TTC549 (cell line): ENCODE results near the gene HASPIN.
"Not testable (repeated sequence)": the region's sequence is repeated elsewhere in the genome, so short reads cannot be mapped to it uniquely, and the experiment has no call there.

Experiments used
- FAIRE-seq: peaks from 2 replicates; lab custom pipeline; 2012; peaks lifted over from hg19 to GRCh38; lab: Jason Lieb, UNC

HASPIN gene

GRCh38 chr17:3697103-3697476 is 26.6 kb upstream of the HASPIN start:
- no peak for FAIRE-seq

DNA sequence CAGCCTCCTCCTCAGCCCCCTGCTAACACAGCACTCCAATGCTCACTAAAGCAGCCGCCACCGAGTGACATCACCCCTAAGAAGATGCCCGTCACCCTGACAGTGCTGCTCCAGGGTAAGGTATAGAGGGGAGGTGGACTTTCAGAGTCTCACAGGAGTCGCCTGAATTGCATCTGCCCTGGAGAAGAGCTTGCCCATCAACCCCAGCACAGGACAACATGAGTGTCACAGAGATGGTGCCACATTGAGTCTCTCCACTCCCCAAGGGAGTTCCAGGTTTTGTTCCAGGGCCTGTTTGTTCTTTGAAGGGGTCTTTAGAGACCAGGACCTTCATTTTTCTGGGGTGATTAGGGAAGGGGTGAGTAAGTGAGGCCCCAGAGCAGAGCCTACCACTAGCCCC is 25.6 kb upstream of the HASPIN start:
- FAIRE-seq = no peak

GRCh38 chr17:3699951-3700350 is 23.8 kb upstream of the HASPIN start:
- FAIRE-seq = no peak

- FAIRE-seq = not testable (repeated sequence)
Observed at GRCh38 chr17:3702041-3702539, 21.6 kb upstream of the HASPIN start.

- FAIRE-seq = no peak
Observed at GRCh38 chr17:3704931-3705717, 18.6 kb upstream of the HASPIN start.

DNA sequence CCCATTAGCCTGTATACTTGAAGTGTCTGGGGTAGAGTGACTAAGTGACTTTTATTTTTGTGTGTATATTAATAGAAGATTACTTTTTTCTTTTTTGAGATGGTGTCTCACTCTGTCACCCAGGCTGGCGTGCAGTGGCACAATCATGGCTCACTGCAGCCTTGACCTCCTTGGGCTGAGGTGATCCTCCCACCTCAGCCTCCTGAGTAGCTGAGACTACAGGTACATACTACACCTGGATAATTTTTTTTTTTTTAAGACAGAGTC is 18.1 kb upstream of the HASPIN start:
- not testable (repeated sequence) for FAIRE-seq

DNA sequence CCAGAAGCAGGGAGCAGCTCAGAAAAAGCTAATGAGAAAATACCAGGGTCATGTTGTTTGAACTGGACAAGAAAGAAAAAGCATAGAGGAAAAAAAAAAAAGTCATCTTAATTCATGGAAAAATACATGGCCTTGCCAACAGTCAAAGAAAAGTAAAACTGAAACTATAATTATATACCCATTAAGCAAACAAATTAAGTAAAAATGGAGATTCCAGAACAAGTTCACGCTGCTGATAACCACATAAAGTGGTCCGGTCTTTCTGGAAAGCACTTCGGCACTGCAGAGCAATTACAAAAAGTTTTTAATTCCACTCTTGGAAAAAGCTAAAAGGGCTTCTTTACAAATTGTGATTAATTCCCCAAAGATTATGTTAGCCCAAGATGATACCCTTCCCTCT is 15.3 kb upstream of the HASPIN start:
- FAIRE-seq = no peak

DNA sequence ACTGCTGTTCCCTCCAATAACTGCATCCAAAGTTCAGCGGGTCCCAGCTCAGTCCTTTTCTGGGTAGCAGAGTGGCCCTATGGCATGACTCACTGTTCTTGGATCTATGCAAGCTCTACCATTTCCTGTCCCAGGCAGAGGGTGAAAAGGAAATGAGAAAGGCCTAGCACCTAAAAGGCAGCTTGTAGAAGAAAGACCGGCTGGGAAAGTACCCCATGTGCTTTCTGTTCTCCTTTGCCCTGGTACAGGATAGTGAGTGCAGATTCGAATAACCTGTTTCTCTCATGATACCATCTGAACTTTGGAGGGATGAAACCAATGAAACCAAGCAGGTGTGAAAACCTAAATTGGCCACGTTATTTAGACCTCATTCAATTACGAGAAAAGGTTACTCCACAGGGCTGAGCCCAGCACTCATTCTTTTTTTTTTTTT is 12.7 kb upstream of the HASPIN start:
- no peak for FAIRE-seq

GRCh38 chr17:3712811-3713463 is 10.8 kb upstream of the HASPIN start:
- FAIRE-seq = no peak

DNA sequence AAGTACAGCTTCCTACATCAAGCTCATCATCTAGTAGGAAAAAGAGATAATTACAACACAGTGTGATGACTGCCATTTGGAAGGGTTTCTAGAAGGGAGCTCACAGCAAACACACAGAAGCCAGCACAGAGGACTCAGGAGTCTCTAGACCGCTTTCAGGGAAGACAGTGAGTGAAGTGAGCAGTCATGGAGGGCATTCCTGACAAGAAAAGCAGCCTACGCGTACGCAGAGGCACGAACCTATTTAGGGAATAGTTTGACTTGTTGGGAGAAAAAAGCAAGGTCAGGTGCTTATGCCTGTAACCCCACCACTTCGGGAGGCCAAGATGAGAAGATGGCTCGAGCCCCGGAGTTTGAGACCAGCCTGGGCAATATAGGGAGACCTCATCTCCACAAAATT is 8.4 kb upstream of the HASPIN start:
- FAIRE-seq = no peak

DNA sequence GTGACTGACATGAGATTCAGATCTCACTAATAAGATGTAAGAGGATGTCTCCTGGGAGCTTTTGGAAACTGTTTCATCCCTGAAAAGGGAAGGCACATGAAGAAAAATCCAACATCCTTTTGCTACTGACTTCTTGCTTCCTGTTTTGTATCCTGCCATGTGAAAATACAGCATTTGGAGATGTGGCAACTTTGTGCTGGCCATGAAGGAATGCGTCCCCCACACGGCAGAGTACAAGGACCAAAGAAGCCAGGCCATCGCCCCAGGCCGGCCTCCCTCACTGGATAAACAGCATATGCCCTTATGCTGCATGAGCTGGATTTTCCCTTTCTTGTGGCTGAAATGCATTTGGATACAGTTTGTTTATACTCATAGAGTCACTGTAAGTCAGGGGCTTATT is 5.5 kb upstream of the HASPIN start:
- FAIRE-seq = no peak

GRCh38 chr17:3719265-3719664 is 4.4 kb upstream of the HASPIN start:
- no peak for FAIRE-seq

DNA sequence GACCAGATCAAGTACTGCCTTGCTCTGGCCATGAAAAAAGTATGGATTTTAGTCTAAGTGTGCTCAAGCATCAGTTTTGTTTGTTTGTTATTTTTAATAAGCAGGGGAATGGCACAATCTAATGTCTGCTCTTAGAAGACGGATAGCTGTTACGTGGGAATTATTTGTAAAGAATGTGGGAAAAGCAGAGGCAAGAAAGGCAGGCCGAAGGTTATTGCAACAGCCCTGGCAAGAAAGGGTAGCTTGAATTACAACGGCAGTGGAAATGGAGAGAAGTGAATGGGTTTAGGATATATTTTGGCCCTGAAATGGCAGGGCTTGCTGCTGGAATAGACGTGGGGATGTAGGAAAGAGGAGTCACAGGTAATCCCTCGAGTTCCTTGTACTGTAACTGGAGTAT is 987 bp upstream of the HASPIN start:
- no peak for FAIRE-seq

- FAIRE-seq = no peak
Observed at GRCh38 chr17:3723188-3723555, 531 bp upstream of the HASPIN start.

DNA sequence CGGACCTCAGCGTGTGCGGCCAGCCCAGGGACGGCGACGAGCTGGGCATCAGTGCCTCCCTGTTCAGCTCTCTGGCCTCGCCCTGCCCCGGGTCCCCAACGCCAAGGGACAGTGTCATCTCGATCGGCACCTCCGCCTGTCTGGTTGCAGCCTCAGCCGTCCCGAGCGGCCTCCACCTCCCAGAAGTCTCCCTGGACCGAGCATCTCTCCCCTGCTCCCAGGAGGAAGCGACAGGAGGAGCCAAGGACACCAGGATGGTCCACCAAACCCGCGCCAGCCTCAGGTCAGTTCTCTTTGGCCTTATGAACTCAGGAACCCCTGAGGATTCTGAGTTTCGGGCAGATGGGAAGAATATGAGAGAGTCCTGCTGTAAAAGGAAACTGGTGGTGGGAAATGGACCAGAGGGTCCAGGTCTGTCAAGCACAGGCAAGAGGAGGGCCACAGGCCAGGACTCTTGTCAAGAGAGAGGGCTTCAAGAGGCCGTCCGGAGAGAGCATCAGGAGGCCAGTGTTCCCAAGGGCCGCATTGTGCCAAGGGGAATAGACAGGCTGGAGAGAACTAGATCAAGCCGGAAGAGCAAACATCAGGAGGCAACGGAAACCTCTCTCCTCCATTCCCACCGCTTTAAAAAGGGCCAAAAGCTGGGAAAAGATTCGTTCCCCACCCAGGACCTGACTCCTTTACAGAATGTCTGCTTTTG is 825 bp downstream of the HASPIN start:
- no peak for FAIRE-seq

GRCh38 chr17:3727041-3727440 is 3.3 kb downstream of the HASPIN start:
- FAIRE-seq = no peak

GRCh38 chr17:3728099-3728498 is 4.4 kb downstream of the HASPIN start:
- not testable (repeated sequence) for FAIRE-seq

- FAIRE-seq = no peak
Observed at GRCh38 chr17:3729881-3730280, 6.2 kb downstream of the HASPIN start.

GRCh38 chr17:3730881-3731429 is 7.3 kb downstream of the HASPIN start:
- FAIRE-seq = no peak

DNA sequence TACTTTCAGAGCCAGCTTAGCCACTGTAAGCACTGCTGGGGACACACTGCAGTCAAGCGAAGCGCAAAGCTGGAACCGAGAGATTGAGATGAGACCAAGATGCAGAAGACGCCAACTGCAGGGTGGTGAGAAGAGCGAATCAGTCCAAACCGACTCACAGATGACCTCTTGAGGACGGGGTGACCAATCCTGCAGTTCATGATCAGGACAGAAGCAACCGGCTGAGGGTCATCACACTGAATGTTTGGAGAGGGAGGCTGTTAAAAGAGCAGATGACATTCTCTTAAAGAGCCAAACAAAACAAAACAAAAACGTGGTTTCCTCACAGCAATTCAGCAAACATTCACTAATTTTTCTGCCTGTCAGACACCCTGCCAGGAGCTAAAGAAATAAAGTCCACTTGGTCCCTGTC is 8.5 kb downstream of the HASPIN start:
- FAIRE-seq = no peak

DNA sequence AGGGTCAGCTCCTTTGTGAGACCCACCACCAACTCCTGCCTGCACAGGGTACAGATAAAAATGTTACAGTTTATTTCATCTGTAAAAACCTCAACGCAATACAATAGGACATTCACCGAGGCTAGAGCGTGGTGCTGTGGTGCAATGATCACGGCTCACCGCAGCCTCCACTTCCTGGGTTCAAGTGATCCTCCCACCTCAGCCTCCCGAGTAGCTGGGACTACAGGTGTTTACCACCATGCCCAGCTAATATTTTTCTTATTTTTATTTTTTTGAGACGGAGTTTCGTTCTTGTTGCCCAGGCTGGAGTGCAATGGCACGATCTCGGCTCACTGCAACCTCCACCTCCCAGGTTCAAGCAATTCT is 11.2 kb downstream of the HASPIN start:
- FAIRE-seq = not testable (repeated sequence)

- FAIRE-seq = no peak
Observed at GRCh38 chr17:3735515-3735914, 11.8 kb downstream of the HASPIN start.

GRCh38 chr17:3738562-3739295 is 15.0 kb downstream of the HASPIN start:
- FAIRE-seq = no peak
